ENCODE measurements around the gene SKIDA1.

SKIDA1 gene

GRCh38 chr10:21517134-21518031 is 8.1 kb downstream of the SKIDA1 start:
- DNase-seq, result peak in 21 of 56 donors; percentile 29 to 67 (median 47)

- DNase-seq, result peak in 32 of 56 donors; percentile 30 to 77 (median 62)
These were observed 9.0 kb downstream of the SKIDA1 start for GRCh38 chr10:21516242-21517131.

DNA sequence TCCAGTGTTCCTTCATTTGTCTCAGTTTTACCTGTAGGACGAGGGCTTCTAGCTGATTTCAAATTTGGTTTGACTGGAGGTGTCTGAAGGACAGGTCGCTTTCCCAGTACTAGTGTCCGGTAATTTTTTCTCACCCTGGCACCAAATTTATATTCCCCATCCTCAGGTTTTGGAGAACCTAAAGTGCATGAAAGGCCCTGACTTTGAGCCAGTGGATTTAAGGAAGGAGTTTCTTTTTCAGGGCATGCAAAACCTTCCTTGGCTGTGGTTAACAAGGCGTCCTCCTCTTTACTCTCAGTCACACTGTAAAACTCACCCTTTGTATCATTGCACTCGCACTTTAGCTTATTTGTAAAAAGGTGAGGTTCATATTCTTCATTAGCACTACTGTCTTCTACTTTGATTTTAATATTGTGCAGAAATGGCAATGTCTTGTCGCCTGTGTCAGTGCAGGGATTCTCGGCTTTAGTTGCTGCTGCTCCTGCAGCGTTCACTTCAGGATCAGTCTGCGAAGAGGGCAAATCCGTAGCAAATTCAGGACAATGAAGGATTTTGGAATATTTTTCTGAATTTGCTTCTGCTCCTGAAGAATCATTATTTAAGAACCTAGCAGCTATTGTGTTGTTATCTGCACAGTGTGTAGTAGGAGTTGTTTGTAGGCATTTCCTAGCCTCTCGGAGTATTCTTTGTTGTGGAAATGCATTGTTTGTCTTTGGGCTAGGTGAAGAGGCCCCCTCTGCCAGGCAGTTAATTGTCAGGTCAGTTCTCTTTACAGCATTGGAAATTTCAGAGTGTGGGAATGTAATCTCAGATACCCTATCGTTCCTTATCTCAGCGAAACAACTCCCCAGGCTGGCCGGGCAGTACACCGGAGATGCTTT is 9.9 kb downstream of the SKIDA1 start:
- DNase-seq, result no peak

DNA sequence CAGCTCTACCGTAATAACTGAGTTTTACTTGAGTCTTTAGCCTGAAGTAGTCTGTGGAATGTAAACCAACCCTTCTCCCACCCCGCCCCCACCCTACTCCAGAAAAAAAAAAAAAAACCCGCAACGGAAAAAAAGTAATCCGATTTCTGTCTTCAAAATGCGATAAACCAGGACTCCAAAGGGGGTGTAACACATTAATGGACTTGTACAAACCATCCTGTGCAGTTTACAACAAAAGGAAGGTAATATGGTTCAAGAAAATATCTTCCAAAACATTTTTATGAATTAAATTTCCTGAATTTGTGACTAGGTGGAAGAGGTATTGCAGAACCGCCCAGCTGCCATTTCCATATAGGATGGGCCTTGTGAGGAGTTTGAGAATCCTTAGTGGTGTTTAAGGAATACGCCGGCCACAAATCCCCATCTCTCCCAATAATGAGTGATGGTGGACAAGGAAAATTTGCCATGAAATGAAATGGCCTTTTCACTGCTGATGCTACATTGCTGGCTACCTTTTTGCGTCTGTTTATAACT is 10.6 kb downstream of the SKIDA1 start:
- DNase-seq, result no peak

GRCh38 chr10:21514129-21514817 is 11.2 kb downstream of the SKIDA1 start:
- DNase-seq, result no peak

- no peak for DNase-seq
These were observed 12.1 kb downstream of the SKIDA1 start for GRCh38 chr10:21513405-21513788.

DNA sequence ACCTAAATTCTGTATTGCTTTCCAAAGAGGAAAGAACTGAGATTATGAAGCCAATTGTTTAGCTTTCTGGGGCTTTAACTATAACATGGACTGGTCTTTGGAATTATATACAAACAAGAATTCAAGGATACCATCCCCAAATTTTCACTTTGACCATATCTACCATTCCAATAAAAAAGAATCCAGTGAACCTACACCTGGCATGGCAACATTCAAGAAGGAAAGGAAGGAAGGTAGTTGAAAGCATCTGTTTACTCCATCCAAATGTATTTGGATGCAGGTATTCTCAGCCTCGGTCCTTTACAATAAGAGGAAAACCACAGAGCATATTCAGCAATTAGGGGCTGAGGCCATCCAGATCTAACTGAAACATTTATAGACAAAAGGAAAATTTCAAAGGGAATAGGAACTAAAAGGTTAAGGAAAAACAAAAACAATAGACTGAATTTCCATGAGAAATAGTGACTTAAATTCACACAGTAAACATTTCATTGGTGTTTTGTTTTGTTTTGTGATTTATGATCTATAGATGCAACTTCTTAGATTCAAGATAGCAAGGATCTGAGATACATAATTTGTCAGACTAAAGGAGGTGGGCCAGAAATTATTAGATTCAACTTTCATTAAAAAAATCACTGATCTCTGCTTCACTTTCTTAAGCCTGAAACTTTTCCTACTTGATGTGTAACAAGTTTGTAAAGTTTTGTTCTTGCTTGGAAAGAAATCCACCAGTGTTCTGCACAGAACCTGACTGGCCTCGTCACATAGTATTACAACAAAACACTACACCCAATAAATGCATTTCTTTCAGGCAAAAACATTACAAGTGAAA is 12.7 kb downstream of the SKIDA1 start:
- DNase-seq, result no peak

DNA sequence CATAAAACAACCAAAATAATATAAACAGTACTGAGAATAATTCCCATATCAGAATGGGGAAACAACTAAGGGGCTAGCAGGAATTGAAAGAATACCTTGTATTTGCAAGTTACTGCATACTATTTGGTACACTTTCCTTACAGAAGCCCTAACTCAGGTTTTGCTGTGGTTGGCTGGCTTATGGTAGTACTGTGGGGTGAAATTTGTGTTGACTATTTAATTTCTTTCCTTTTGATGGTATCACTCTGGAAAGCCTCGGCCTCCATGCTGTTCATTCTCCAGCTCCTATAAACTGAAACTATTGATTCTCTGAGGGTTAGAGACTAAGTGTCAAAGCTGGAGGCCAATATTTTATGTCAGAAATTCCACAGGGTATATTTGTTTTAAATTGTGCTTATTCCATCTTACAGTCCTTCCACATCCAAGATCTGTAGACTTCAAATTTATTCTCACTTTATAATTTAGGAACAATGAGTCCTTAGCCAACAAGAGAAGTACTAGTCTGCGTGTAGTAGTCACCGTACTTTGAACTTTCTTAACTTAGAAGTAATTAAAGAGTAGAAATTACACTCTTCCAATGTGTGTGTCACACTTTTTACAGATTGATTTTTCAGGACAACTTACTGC is 13.4 kb downstream of the SKIDA1 start:
- no peak for DNase-seq

DNA sequence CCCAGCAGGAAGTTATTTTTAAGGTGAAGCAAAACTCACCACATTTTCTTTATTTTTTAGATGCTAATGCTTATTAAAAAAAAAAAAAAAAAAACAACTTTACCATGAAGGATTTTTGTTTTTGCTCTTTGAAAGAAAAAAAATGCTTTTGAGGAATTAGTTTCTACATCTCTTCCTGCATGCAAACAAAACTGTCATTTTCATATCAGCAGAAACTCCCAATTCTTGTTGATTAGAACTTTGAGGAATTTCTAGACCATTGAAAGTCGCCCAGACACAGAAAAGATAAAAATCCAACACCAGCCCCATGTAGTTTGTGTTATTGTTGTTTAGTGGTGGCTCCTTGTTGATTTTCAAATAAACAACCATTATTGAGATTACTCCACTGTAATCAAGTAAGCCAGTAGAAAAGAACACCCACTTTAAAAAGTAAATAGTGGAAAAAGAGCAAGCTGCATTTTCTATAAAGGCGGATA is 14.3 kb downstream of the SKIDA1 start:
- DNase-seq, result no peak

DNA sequence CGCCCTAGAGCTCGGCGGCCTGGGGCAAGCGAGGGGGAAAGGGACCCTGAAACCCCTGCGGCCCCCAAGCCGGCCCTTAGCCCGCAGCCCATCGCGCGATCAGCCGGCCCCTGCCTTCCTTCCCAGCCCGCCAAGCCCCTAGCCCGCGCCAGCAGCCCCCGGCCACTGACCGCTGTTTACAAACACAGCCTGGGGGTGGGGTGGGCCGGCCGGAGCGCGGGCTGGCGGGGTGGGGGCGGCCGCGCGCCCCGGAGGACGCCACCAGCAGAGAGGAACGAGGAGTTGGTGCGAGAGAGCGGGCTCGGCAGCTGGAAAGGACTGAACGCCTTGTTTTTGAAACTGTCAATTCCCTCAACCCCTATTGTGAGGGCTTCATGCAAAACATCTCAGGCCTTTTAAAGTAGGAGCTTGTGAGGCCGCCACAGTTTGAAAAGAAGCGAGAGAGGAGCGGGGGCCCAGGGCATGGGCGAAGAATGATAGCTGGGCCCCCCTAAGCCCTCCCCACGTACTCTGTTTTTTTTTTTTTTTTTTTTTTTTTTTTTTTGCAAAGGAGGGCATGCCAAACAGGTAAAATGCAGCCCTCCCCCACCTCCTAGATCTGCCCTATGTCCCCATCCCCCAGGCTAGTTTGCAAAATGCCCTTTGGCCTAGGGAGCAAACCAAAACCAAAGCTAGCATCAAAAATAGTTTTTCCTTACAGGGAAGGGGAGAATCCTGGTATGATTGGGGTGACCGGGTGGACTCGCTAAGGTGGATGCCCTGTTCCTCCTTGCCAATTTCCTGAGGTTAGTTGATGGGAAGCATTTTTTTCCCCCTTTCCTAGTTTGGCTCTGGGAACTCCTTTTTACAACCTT is 15.0 kb downstream of the SKIDA1 start:
- peak in 12 of 56 donors; percentile 22 to 57 (median 28) for DNase-seq

DNA sequence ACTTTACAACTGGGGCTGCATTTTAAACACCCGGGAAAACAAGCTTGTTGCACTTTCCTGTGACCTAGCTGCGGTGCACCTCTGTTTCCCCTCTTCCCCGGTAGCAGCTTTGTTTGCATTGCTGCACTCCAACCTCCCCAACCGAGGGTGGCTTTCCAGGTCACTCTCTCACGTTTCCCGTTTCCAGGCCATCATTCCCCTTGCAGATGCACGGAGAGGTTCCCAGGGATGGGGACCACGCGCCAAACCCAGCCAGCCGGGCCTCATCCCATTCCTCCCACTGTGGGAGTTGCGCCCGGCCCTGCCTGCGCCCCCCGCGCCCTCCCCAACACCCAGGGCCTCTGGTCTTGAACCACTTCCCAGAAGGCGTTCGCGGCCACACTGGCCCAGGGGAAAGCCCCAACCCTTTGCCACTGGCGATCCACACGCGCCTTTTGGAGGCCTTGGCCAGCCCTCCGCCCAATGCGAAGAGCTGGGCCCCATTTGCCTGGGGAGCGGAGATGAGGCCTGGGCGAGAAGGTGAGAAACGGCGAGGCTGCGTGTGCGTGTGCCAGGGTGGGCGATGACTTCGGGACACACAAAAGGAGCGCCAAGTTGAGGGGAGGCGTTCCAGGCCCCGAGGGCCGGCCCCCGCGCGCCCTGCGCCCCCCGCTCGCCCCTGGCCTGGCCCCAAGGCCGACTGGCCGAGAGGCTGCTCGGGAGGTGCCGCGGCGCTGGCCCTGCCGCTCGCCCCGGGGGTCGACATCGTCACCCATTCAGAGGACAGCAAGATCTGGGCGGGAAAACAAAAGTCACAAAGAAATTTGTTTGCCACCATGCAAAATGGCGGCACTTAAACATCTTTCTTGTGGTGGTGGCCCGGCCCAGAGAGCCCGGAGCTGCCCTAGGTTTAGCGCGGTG is 15.9 kb downstream of the SKIDA1 start:
- DNase-seq, result peak in 7 of 56 donors; percentile 10 to 49 (median 29)

- no peak for DNase-seq
These were observed 16.7 kb downstream of the SKIDA1 start for GRCh38 chr10:21508706-21509331.

DNA sequence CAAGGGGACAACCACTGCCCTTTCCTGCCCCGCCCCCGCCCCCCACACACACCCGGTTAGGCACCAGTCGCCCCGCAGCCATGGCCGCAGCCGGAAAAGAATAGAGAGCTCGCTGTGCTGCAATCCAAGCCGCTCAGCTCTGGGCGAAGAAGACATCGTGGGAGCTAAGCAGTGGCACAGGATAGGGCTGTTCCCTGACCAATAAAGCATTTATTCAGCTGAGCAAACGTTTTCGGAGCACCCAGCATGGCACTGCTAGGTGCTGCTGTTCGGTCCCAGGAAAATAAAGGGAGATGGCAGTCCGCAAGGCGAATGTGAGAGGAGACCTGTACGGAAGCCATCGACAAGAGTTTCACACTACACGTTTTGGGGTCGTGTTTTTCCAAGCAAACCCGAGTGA is 18.3 kb downstream of the SKIDA1 start:
- no peak for DNase-seq

GRCh38 chr10:21506351-21506750 is 19.1 kb downstream of the SKIDA1 start:
- DNase-seq, result no peak

DNA sequence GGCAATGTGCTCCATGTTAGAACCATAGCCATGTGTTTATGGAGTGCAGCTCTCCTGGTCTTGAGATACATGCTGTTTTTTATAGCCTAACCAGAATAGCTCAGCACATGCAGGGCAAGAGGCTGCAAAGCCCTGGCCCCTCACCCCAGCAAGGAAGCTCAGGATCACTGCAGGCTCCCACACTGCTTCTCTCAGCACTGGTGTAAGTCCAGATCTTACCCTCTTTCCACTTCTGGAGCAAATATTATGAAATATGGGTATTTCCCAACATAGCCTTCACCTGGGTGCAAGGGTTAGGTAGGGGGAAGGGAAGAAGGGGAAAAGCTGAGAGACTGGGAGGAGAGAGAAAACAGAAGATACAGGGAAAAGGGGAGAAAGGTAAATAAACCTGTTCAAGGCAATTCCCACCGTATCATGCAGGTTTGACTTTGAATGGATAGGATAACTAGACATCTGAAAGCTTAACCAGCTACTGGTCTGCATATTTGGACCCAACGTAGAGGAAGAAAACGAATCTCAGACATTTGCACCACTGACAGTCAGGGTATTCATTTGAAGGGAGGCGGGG is 19.7 kb downstream of the SKIDA1 start:
- DNase-seq, result no peak

- DNase-seq, result no peak
These were observed 21.9 kb downstream of the SKIDA1 start for GRCh38 chr10:21503542-21503941.

Measured in amygdala (tissue), 56 donors.